Activated CD4-positive, alpha-beta memory T cell treated with anti-CD3 and anti-CD28 coated beads, Interleukin-2, amount 10 ng/mL, durations not matched to agents 7 days and 5 days (primary cell): Measurements from ENCODE around the gene HMMR. TPM values are rescaled to one million over a fixed set of nuclear protein-coding genes. Genes with fewer than 3 reads are reported as not detected.
"Not testable (repeated sequence)": the region's sequence is repeated elsewhere in the genome, so short reads cannot be mapped to it uniquely, and the experiment has no call there.

Source experiments
- CTCF ChIA-PET: fragments of 350-600 bp; sonication (Branson Sonifier 250); formaldehyde crosslinking; loops from one replicate; lab custom pipeline; 2021; ENCODE audit warnings: antibody characterized with exemption, inconsistent platforms; lab: Charles Lee
- POLR2A ChIA-PET: fragments of 350-600 bp; sonication (Branson Sonifier 250); formaldehyde crosslinking; loops from one replicate; lab custom pipeline; 2021; ENCODE audit warnings: antibody characterized with exemption; lab: Charles Lee
- DNase-seq: peaks from one replicate; pipeline ENCODE4 v3.0.0-alpha.2; 2020
- H3K27ac Mint-ChIP-seq: one replicate; pipeline ENCODE4 v1.8.0; 2021; ENCODE audit warnings: mild to moderate bottlenecking, mixed read lengths
- H3K27me3 Mint-ChIP-seq: one replicate; pipeline ENCODE4 v1.8.0; 2021; ENCODE audit warnings: mixed read lengths
- H3K36me3 Mint-ChIP-seq: one replicate; pipeline ENCODE4 v1.8.0; 2021; ENCODE audit warnings: low read depth, mixed read lengths
- H3K4me1 Mint-ChIP-seq: one replicate; pipeline ENCODE4 v1.8.0; 2021; ENCODE audit warnings: mixed read lengths
- H3K4me3 Mint-ChIP-seq: one replicate; pipeline ENCODE4 v1.8.0; 2021; ENCODE audit warnings: mild to moderate bottlenecking, mixed read lengths
- H3K9me3 Mint-ChIP-seq: one replicate; pipeline ENCODE4 v1.8.0; 2021; ENCODE audit warnings: mixed read lengths
- total RNA-seq, 2 experiments: library from RNA; stranded (reverse); gene quantifications; one replicate each; pipeline ENCODE4 v1.2.3, GENCODE V29; 2021

The HMMR gene
- 10 to 100 TPM; 74.7 to 75.7 TPM for total RNA-seq

- Mint-ChIP-seq H3K27me3 (no peaks in the 10 kb centered on the region), H3K36me3 (peaks cover 59% of the 10 kb centered on the region), H3K9me3 (no peaks in the 10 kb centered on the region), H3K27ac (peak within 1 kb of the TSS; percentile 98), H3K4me3 (peak within 1 kb of the TSS; percentile 80), H3K4me1 (peaks cover 47% of the 10 kb centered on the region)
- POLR2A ChIA-PET, result interaction anchor here (0.9 to 9.6 kb wide), 18 partner anchors 8 to 52 kb away, joined by 3 to 418 read pairs (median 8); partner anchors contain the start of genes CCNG1 and MAT2B
- CTCF ChIA-PET, result interaction anchor here (1.2 to 5.7 kb wide), 8 partner anchors 8 to 51 kb away, joined by 4 to 63 read pairs (median 16); partner anchors contain the start of genes CCNG1 and MAT2B
- DNase-seq, result no peak
These were observed at the start of gene HMMR for GRCh38 chr5:163460562-163461171. TSS of gene HMMR (plus strand) at chr5:163460632. CDS start at chr5:163460693, 61 bp downstream.

GRCh38 chr5:163415673-163416072, 44.8 kb upstream of the HMMR start:
- H3K9me3 Mint-ChIP-seq, H3K4me3 Mint-ChIP-seq, H3K36me3 Mint-ChIP-seq, DNase-seq, H3K27ac Mint-ChIP-seq, CTCF ChIA-PET, POLR2A ChIA-PET, H3K4me1 Mint-ChIP-seq: not testable (repeated sequence)
- H3K27me3 Mint-ChIP-seq, result peaks cover 20% of the 10 kb centered on the region

DNA sequence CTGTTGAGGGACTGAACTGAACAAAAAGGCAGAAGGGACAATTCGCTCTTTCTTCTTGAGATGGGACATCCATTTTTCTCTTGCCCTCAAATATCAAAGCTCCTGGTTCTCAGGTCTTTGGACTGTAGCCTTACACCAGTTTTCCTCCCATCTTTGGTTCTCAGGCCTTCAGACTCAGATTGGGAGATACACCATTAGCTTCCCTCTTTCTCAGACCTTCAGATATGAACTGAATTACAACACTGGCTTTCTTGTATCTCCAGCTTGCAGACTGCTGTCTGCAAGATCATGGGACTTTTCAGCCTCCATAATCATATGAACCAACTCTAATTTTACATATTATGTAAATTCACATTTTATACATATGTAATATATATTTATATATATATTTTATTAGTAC, 35.6 kb upstream of the HMMR start:
- no peak for DNase-seq
- ChIA-PET CTCF (interaction anchor here (1.4 kb wide), 1 partner anchor 16 kb away, joined by 7 read pairs; no protein-coding TSS in a partner anchor), POLR2A (interaction anchor here (1.0 kb wide), 1 partner anchor 16 kb away, joined by 3 read pairs; no protein-coding TSS in a partner anchor)
- peaks cover 9% of the 10 kb centered on the region for H3K27me3 Mint-ChIP-seq
- H3K9me3 Mint-ChIP-seq, result no peaks in the 10 kb centered on the region
- no peaks in the 10 kb centered on the region for H3K36me3 Mint-ChIP-seq
- H3K4me1 Mint-ChIP-seq, result peaks cover 6% of the 10 kb centered on the region
- no peak overlapping the region for H3K4me3 Mint-ChIP-seq
- no peak overlapping the region for H3K27ac Mint-ChIP-seq

DNA sequence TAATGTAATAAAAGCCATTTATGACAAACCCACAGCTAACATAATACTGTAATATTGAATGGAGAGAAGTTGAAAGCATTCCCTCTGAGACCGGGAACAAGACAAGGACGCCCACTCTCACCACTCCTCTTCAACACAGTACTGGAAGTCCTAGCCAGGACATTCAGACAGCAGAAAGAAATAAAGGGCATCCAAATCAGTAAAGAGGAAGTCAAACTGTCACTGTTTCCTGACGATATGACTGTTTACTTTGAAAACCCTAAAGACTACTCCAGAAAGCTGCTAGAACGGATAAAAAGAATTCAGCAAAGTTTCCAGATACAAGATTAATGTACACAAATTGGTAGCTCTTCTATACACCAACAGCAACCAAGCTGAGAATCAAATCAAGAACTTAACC, 34.3 kb upstream of the HMMR start:
- H3K4me3 Mint-ChIP-seq, H3K27me3 Mint-ChIP-seq, H3K36me3 Mint-ChIP-seq, H3K27ac Mint-ChIP-seq, POLR2A ChIA-PET, H3K9me3 Mint-ChIP-seq, DNase-seq, CTCF ChIA-PET, H3K4me1 Mint-ChIP-seq: not testable (repeated sequence)

GRCh38 chr5:163432544-163432943, 27.9 kb upstream of the HMMR start:
- H3K9me3 Mint-ChIP-seq, result no peaks in the 10 kb centered on the region
- H3K36me3 Mint-ChIP-seq, result no peaks in the 10 kb centered on the region
- no peak for DNase-seq
- H3K27ac Mint-ChIP-seq, result no peak overlapping the region
- POLR2A ChIA-PET, result no interaction called here
- H3K4me3 Mint-ChIP-seq, result no peak overlapping the region
- CTCF ChIA-PET, result no interaction called here
- peaks cover 13% of the 10 kb centered on the region for H3K4me1 Mint-ChIP-seq
- H3K27me3 Mint-ChIP-seq, result peaks cover 18% of the 10 kb centered on the region

GRCh38 chr5:163433271-163433670, 27.2 kb upstream of the HMMR start:
- Mint-ChIP-seq H3K36me3 (peaks cover 4% of the 10 kb centered on the region), H3K27me3 (peaks cover 14% of the 10 kb centered on the region), H3K4me1 (peaks cover 16% of the 10 kb centered on the region), H3K4me3 (no peak overlapping the region), H3K27ac (no peak overlapping the region), H3K9me3 (no peaks in the 10 kb centered on the region)
- no peak for DNase-seq
- ChIA-PET CTCF (interaction anchor here (0.6 kb wide), 1 partner anchor 21 kb away, joined by 3 read pairs; no protein-coding TSS in a partner anchor), POLR2A (interaction anchor here (1.4 kb wide), 1 partner anchor 27 kb away, joined by 6 read pairs; the partner anchor contains the start of genes HMMR and NUDCD2)

- H3K4me3 Mint-ChIP-seq, result no peak overlapping the region
- H3K4me1 Mint-ChIP-seq, result peaks cover 28% of the 10 kb centered on the region
- ChIA-PET POLR2A (interaction anchor here (1.4 kb wide), 1 partner anchor 26 kb away, joined by 6 read pairs; the partner anchor contains the start of genes HMMR and NUDCD2), CTCF (no interaction called here)
- H3K9me3 Mint-ChIP-seq, result no peaks in the 10 kb centered on the region
- peaks cover 14% of the 10 kb centered on the region for H3K36me3 Mint-ChIP-seq
- H3K27ac Mint-ChIP-seq, result no peak overlapping the region
- peaks cover 13% of the 10 kb centered on the region for H3K27me3 Mint-ChIP-seq
- DNase-seq, result no peak
These were observed 26.0 kb upstream of the HMMR start for GRCh38 chr5:163434401-163434866.

DNA sequence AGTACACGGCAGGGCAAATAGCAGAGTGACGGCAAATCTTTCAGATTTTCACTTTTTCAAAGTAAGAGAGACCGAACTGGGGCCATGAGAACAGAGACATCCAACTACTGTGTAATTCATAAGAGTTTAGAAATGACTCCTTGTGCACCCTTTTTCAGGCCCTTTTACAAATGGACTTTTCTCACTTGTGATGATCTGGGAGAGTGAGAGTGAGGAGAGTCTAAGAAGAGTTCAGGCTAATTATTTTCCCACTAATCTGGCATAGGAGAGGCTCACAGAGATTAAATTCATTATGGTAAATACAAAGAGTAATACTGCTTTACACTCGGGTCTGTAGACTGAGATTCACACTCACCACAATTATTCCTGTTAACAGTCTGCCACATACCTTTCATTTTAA, 23.9 kb upstream of the HMMR start:
- Mint-ChIP-seq H3K36me3 (peaks cover 31% of the 10 kb centered on the region), H3K27ac (peak overlapping the region; percentile 76), H3K4me3 (peak overlapping the region; percentile 86), H3K27me3 (peaks cover 13% of the 10 kb centered on the region), H3K9me3 (no peaks in the 10 kb centered on the region), H3K4me1 (peaks cover 44% of the 10 kb centered on the region)
- CTCF ChIA-PET, result no interaction called here
- POLR2A ChIA-PET, result interaction anchor here (0.8 to 1.7 kb wide), 2 partner anchors 24 to 25 kb away, joined by 3 to 6 read pairs; partner anchors contain the start of genes HMMR and NUDCD2
- DNase-seq, result no peak

- DNase-seq, result no peak
- H3K27me3 Mint-ChIP-seq, result peaks cover 9% of the 10 kb centered on the region
- H3K4me3 Mint-ChIP-seq, result peak overlapping the region; percentile 86
- H3K27ac Mint-ChIP-seq, result peak overlapping the region; percentile 76
- peaks cover 32% of the 10 kb centered on the region for H3K36me3 Mint-ChIP-seq
- POLR2A ChIA-PET, result interaction anchor here (1.0 to 8.7 kb wide), 6 partner anchors 21 to 72 kb away, joined by 3 to 385 read pairs (median 14); partner anchors contain the start of genes HMMR, MAT2B and NUDCD2
- H3K4me1 Mint-ChIP-seq, result peaks cover 44% of the 10 kb centered on the region
- no peaks in the 10 kb centered on the region for H3K9me3 Mint-ChIP-seq
- CTCF ChIA-PET, result interaction anchor here (3.8 kb wide), 1 partner anchor 23 kb away, joined by 32 read pairs; the partner anchor contains the start of genes HMMR and NUDCD2
These were observed 23.5 kb upstream of the HMMR start for GRCh38 chr5:163437011-163437308.

DNA sequence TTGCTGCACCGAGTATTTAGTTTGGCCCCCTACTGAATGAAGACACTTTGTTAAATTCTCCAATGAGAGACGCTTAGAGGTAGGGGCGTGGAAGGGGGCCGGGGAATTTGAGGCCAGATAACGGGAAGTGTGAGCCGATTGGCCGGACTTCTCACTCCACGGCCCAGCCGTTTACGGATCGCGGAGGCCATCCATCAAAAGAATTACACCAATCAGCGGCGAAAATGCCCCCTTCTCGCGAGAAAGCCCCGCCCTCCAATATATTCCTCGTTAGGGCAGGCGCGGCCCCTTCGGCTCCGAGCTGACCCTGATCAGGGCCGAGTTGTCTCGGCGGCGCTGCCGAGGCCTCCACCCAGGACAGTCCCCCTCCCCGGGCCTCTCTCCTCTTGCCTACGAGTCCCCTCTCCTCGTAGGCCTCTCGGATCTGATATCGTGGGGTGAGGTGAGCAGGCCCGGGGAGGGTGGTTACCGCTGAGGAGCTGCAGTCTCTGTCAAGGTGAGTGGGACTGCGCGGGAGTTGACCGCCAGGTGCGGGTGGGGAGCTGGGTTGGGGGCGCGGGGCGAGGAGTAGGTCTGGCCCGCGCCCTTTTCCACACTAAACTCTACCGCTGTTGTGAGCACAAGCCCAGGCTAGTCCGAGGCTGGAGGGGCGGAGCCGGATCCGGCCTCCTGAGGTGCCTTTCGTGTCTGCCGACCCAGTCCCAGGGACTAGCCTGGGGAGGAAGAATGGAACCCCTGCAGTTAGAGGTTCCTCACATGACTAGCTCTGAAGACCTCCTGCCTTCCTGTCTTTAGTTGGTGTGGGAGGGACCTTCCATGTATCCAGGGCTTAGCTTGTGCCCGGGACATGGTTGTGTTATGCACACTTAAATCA, 22.9 kb upstream of the HMMR start, which contains the start of gene CCNG1:
TSS of gene CCNG1 (plus strand) at position 287 of the 874 bp plus-strand sequence. CDS start 1,662 bp downstream, outside the sequence.
- Mint-ChIP-seq H3K9me3 (no peaks in the 10 kb centered on the region), H3K36me3 (peaks cover 38% of the 10 kb centered on the region), H3K4me3 (peak within 1 kb of the TSS; percentile 86), H3K4me1 (peaks cover 47% of the 10 kb centered on the region), H3K27ac (peak within 1 kb of the TSS; percentile 76), H3K27me3 (peaks cover 5% of the 10 kb centered on the region)
- ChIA-PET CTCF (interaction anchor here (0.6 to 3.8 kb wide), 6 partner anchors 19 to 35 kb away, joined by 3 to 32 read pairs (median 3); partner anchors contain the start of genes HMMR and NUDCD2), POLR2A (interaction anchor here (0.8 to 8.7 kb wide), 14 partner anchors 10 to 74 kb away, joined by 3 to 385 read pairs (median 4); partner anchors contain the start of genes HMMR, MAT2B and NUDCD2)
- peak; percentile 93 for DNase-seq

DNA sequence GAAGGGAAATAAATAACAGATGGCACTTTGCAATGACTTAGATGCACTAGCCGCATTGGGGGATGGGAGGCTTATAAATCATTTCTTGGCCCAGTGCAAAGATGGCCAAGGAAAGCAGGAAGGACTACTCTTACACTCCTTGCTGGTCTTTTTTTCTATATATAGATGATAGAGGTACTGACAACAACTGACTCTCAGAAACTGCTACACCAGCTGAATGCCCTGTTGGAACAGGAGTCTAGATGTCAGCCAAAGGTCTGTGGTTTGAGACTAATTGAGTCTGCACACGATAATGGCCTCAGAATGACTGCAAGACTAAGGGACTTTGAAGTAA, 21.4 kb upstream of the HMMR start:
- Mint-ChIP-seq H3K9me3 (no peaks in the 10 kb centered on the region), H3K36me3 (peaks cover 44% of the 10 kb centered on the region), H3K27me3 (peaks cover 2% of the 10 kb centered on the region), H3K4me1 (peaks cover 48% of the 10 kb centered on the region), H3K4me3 (peak overlapping the region; percentile 86), H3K27ac (peak overlapping the region; percentile 76)
- ChIA-PET POLR2A (interaction anchor here (2.8 to 8.7 kb wide), 4 partner anchors 11 to 70 kb away, joined by 13 to 385 read pairs (median 22); partner anchors contain the start of genes HMMR, MAT2B and NUDCD2), CTCF (interaction anchor here (3.8 kb wide), 1 partner anchor 21 kb away, joined by 32 read pairs; the partner anchor contains the start of genes HMMR and NUDCD2)
- DNase-seq, result no peak

GRCh38 chr5:163440954-163441353, 19.5 kb upstream of the HMMR start:
- Mint-ChIP-seq H3K4me1 (peaks cover 49% of the 10 kb centered on the region), H3K9me3 (no peaks in the 10 kb centered on the region), H3K27ac (no peak overlapping the region), H3K4me3 (no peak overlapping the region), H3K27me3 (no peaks in the 10 kb centered on the region), H3K36me3 (peaks cover 53% of the 10 kb centered on the region)
- DNase-seq, result no peak
- CTCF ChIA-PET, result interaction anchor here (0.6 to 3.8 kb wide), 3 partner anchors 14 to 42 kb away, joined by 3 to 32 read pairs (median 4); partner anchors contain the start of genes HMMR and NUDCD2
- POLR2A ChIA-PET, result interaction anchor here (1.0 to 8.7 kb wide), 4 partner anchors 9 to 64 kb away, joined by 3 to 385 read pairs (median 8); partner anchors contain the start of genes HMMR, MAT2B and NUDCD2
